Rectal smooth muscle tissue (tissue), 1 donor: ENCODE measurements around the gene UROS.

Source experiments
- H3K27ac ChIP-seq: one replicate; pipeline ENCODE4 v1.7.0; 2013; ENCODE audit warnings: low read depth, low read length, inconsistent platforms
- H3K27me3 ChIP-seq: one replicate; pipeline ENCODE4 v1.7.0; 2013; ENCODE audit warnings: low read length; ENCODE audit not compliant: control insufficient read depth, insufficient read depth
- H3K36me3 ChIP-seq: one replicate; pipeline ENCODE4 v1.7.0; 2013; ENCODE audit warnings: low read length; ENCODE audit not compliant: control insufficient read depth, insufficient read depth
- H3K4me1 ChIP-seq: one replicate; pipeline ENCODE4 v1.7.0; 2013; ENCODE audit warnings: low read length; ENCODE audit not compliant: control insufficient read depth, insufficient read depth
- H3K4me3 ChIP-seq: one replicate; pipeline ENCODE4 v1.7.0; 2013; ENCODE audit warnings: low read length
- H3K9ac ChIP-seq: one replicate; pipeline ENCODE4 v1.7.0; 2013; ENCODE audit warnings: low read length

The UROS gene

DNA sequence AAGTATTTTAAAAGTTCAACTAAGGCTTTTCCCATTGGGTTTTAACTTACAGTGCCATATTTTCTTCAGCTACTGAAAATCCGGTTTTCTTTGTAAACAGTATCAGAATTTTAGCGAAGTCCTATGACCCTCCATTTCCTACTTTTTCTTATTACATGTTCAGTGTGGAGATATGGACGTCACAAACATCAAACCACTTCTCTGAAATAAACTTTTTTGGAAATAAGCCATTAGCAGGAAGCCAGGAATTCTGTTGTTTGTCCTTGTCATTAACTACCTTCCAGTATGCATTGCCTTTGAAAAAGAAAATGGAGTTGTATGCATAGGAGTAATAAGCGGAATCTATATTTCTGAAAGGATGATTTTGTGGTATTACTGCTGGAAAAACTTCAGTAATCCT, 56.5 kb downstream of the UROS start:
- peaks cover 10% of the 10 kb centered on the region for H3K36me3 ChIP-seq
- no peak overlapping the region for H3K4me3 ChIP-seq
- H3K4me1 ChIP-seq = peaks cover 12% of the 10 kb centered on the region
- H3K27me3 ChIP-seq = no peaks in the 10 kb centered on the region
- H3K9ac ChIP-seq = no peak overlapping the region
- H3K27ac ChIP-seq = no peak overlapping the region

DNA sequence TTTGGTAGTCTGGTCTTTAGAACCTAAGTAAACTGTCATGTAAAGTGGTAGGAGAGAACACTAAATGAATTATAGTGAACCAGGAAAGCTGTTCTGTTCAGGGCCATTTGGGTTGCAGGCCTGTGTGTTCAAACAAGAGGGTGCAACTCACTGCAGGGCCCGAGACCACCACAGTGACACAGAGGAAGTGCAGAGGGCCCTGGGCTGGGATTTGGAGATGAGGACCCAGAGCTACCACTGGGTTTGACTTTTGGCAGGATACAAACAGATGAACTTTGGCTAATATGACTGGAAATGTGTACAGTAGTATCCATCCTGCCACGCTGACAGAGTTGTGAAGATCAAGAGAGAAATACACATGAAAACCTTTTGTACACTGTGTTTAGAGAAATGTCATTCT, 57.2 kb downstream of the UROS start:
- no peak overlapping the region for H3K27ac ChIP-seq
- H3K9ac ChIP-seq = no peak overlapping the region
- H3K4me3 ChIP-seq = no peak overlapping the region
- peaks cover 12% of the 10 kb centered on the region for H3K4me1 ChIP-seq
- H3K36me3 ChIP-seq = peaks cover 10% of the 10 kb centered on the region
- H3K27me3 ChIP-seq = no peaks in the 10 kb centered on the region

DNA sequence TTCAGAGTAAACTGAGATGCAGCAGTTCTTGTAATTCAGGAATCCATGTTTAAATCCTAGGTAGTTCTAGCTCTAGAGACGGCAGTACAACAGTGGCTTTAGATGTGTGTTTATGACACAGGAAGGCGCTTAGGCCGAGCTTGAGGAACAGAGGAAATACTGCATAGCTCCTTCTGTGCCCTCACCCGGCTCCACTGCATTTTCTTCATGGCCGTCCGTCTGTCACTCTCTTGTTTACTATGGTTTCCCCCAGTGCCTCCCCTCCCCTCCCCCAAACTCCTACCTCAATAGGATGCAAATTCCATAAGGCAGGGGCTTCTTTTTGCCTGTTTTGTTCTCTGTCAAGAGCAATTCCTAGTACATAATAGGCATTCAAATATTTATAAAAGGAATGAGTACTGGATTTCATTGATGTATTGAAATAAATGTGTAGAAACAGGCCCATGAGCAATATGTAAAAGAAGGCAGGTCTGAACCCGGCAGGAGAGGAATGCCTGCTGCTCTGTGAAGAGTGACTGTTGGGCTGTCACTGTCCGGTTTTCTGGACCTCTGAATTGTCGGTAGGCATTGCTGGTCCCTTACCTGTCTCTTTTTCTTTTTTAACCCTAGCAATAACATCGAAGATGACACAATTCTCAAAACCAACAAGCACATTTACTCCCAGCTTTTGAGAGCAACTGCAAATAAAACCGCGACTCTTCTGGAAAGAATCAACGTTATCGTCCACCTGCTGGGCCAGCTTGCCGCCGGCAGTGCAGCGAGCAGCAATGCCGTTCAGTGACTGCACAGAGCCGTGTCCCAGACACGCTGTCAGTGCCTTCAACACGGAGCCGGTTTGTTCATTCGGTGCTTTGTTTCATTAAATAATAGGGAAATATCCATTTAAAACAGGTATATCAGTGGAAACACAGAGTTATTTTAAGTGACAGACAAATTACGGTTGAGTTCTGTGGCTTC, 60.1 kb downstream of the UROS start:
- Histone ChIP-seq H3K27ac (no peak overlapping the region), H3K4me1 (no peaks in the 10 kb centered on the region), H3K36me3 (peaks cover 19% of the 10 kb centered on the region), H3K9ac (no peak overlapping the region), H3K27me3 (no peaks in the 10 kb centered on the region), H3K4me3 (no peak overlapping the region)

DNA sequence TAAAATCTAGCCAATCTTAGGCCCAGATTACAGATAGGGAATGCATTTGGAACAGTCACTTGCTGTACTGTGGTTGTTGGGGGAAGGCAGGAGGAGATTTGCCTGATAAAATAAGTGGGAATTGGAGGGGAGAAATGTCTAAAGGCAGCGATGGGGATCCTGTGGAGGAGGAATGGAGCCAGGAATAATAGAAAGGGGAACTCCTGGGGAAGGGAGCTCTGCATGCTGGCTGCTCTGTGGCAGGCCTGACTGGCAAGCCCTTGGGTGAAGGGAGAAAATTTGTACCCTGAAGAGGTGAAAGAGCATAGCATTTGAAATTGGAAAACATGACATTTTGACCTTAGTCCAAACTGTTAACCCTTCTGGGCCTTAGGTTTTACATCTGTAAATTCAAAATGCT, 61.1 kb downstream of the UROS start:
- H3K4me3 ChIP-seq = no peak overlapping the region
- H3K36me3 ChIP-seq = peaks cover 23% of the 10 kb centered on the region
- H3K27me3 ChIP-seq = no peaks in the 10 kb centered on the region
- H3K9ac ChIP-seq = no peak overlapping the region
- H3K27ac ChIP-seq = no peak overlapping the region
- H3K4me1 ChIP-seq = peaks cover 2% of the 10 kb centered on the region

DNA sequence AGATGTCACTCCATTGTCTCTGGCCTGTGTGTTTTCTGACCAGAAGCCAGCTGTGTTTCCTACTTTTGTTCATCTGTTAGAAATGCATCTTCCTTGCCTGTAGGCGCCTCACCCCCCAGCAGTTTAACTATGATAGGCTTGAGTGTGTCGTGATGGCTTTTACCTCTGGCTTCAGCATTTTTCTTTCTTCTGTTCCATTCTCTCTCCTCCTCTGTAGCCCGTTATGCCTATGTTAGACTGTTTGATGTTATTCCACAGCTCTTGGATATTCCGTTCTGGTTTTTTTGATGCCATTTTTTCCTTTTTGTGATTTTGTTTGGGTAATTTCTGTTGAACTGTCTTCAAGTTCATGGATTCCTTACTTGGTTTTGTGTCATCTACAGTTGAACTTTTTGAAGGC, 65.3 kb downstream of the UROS start:
- H3K36me3 ChIP-seq = peaks cover 19% of the 10 kb centered on the region
- H3K9ac ChIP-seq = no peak overlapping the region
- peaks cover 2% of the 10 kb centered on the region for H3K4me1 ChIP-seq
- H3K4me3 ChIP-seq = no peak overlapping the region
- no peaks in the 10 kb centered on the region for H3K27me3 ChIP-seq
- H3K27ac ChIP-seq = no peak overlapping the region

DNA sequence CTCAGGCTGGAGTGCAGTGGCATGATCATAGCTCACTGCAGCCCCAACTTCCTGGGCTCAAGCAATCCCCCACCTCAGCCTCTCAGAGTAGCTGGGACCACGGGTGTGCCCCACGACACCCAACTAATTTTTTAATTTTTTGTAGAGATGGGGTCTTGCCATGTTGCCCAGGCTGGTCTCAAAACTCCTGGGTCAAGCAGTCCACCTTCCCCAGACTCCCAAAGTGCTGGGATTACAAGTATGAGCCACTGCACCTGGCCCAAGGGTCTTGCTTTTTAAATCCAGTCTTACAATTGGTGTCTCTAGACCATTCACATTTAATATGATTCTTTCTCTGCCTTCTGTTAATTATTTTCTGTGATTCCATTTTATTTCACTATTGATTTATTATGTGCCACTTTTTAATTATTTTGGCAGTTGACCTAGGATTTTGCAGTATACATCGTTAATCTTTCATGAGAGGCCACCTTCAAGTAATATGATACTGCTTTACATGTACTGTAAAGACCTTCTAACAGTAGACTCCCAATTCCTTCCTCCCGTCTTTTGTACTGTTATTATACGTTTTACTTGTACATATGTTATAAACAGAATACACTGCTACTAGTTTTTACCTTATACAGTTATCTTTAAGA, 66.1 kb downstream of the UROS start:
- H3K4me3 ChIP-seq = no peak overlapping the region
- H3K9ac ChIP-seq = no peak overlapping the region
- H3K36me3 ChIP-seq = peaks cover 22% of the 10 kb centered on the region
- H3K27me3 ChIP-seq = no peaks in the 10 kb centered on the region
- peaks cover 2% of the 10 kb centered on the region for H3K4me1 ChIP-seq
- no peak overlapping the region for H3K27ac ChIP-seq

DNA sequence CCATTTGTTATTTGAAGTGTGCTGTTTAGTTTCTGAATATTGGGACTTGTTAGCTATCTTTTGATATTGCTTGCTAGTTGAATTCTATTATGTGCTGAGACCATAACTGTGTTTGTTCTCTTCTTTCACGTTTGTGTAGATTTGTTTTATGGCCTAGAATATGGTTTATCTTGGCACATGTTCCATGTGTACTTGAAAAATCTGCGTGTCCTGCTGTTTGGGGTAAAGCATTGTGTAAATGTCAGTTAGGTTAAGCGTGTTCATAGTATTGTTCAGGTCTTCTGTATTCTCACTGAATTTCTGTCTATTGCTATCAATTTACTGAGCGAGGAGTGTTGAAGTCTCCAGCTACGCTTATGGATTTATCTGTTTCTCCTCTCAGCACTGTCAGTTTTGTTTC, 66.9 kb downstream of the UROS start:
- H3K27ac ChIP-seq = no peak overlapping the region
- H3K36me3 ChIP-seq = peaks cover 23% of the 10 kb centered on the region
- H3K4me3 ChIP-seq = no peak overlapping the region
- peaks cover 2% of the 10 kb centered on the region for H3K4me1 ChIP-seq
- H3K27me3 ChIP-seq = no peaks in the 10 kb centered on the region
- H3K9ac ChIP-seq = no peak overlapping the region

DNA sequence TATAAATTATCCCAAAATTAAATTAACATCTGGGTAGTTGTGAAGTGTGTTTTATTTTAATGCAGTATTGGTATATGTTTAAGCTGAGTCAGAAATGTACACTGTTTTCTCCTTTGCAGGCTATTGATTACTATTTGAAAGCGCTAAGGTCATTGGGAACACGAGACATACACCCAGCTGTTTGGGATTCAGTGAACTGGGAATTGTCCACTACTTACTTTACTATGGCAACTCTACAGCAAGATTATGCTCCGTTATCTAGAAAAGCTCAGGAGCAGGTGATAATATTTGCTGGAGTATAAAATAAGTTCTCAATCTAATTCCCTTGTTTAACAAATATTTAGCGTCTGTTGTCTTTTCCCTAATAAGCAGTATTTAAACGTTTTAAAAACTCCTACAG, 75.6 kb downstream of the UROS start:
- Histone ChIP-seq H3K4me1 (no peaks in the 10 kb centered on the region), H3K4me3 (no peak overlapping the region), H3K9ac (no peak overlapping the region), H3K36me3 (peaks cover 41% of the 10 kb centered on the region), H3K27me3 (no peaks in the 10 kb centered on the region), H3K27ac (no peak overlapping the region)

DNA sequence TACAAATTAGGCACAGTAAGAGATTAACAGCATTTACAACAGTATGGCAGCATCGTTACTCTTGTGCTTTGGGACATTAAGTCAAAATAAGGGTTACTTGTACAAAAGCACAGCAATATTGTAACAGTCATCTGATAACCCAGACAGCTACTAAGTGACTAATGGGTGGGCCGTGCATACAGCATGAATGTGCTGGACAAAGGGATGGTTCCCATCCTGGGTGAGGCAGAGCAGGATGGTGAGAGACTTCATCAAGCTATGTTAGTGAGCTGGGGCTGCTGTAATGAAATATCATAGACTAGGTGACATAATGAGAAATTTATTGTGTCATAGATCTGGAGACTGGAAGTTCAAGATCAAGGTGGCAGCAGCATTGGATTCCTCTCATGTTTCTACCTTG, 78.1 kb downstream of the UROS start:
- H3K27ac ChIP-seq = no peak overlapping the region
- no peaks in the 10 kb centered on the region for H3K4me1 ChIP-seq
- H3K4me3 ChIP-seq = no peak overlapping the region
- H3K9ac ChIP-seq = no peak overlapping the region
- peaks cover 43% of the 10 kb centered on the region for H3K36me3 ChIP-seq
- H3K27me3 ChIP-seq = no peaks in the 10 kb centered on the region

DNA sequence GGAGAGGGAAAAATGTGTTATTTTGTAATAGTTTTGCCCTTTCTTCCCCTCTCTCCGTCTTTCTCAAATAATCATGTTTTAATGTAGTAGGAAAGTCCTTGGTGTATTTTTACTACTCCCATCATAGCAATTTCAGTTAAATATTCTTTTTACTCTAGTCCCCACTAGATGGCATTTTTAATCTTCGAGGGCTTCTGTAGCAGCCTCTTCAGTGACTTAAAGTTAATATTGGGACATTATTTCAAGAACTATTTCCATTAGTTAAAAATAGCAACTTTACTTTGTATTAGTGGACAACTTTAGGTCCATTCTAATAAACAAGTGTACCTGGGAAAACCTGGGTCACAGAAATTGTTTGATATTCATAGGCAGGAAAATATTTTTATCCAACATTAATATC, 80.6 kb downstream of the UROS start:
- no peak overlapping the region for H3K27ac ChIP-seq
- H3K36me3 ChIP-seq = peaks cover 36% of the 10 kb centered on the region
- H3K9ac ChIP-seq = no peak overlapping the region

DNA sequence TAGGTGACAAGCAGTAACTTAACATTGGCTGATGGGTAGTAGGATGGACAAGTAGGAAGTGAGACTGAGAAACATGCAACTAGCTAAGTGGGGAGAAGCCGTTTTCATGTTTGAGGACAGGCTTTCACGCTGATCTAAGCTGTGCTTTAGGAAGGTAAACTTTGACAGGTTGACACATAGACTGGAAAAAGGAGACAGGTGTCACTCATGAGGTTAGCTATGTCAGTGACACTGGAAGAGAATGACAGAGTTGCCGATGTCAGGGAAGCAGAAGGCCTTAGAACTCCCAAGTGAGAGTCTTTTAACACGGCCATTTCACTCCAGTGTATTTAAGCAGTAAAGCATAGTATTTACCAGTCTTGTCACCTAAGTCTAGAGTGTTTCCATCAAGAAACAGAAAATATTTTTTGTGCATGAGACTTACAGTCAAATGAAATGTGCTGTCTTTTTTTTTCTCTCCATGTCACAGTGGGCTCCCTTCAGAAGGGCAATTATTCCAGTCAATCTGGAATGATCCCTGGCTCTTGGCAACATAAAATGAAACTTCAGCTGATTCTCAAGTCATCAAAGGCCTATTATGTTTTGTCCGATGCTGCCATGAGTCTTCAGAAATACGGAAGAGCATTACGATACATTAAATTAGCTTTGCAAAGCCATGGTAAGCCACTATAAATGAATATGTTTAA, 82.9 kb downstream of the UROS start:
- Histone ChIP-seq H3K36me3 (peaks cover 48% of the 10 kb centered on the region), H3K9ac (no peak overlapping the region)

More for the DNA sequence above, 80.6 kb downstream of the UROS start:
- H3K4me3 ChIP-seq = no peak overlapping the region
- H3K27me3 ChIP-seq = no peaks in the 10 kb centered on the region
- no peaks in the 10 kb centered on the region for H3K4me1 ChIP-seq

More for the DNA sequence above, 82.9 kb downstream of the UROS start:
- H3K4me1 ChIP-seq = no peaks in the 10 kb centered on the region
- no peak overlapping the region for H3K4me3 ChIP-seq
- no peaks in the 10 kb centered on the region for H3K27me3 ChIP-seq
- no peak overlapping the region for H3K27ac ChIP-seq
